ENCODE measurements around the gene YJU2. TPM values are rescaled to one million over a fixed set of nuclear protein-coding genes. Genes with fewer than 3 reads are reported as not detected.
"Not testable (repeated sequence)": the region's sequence is repeated elsewhere in the genome, so short reads cannot be mapped to it uniquely, and the experiment has no call there.

Gene YJU2
- polyA plus RNA-seq (ENCODE audit: insufficient read length in 4 of 4): 10 to 100 TPM; 16.9 to 23.9 (median 20.1) TPM

DNA sequence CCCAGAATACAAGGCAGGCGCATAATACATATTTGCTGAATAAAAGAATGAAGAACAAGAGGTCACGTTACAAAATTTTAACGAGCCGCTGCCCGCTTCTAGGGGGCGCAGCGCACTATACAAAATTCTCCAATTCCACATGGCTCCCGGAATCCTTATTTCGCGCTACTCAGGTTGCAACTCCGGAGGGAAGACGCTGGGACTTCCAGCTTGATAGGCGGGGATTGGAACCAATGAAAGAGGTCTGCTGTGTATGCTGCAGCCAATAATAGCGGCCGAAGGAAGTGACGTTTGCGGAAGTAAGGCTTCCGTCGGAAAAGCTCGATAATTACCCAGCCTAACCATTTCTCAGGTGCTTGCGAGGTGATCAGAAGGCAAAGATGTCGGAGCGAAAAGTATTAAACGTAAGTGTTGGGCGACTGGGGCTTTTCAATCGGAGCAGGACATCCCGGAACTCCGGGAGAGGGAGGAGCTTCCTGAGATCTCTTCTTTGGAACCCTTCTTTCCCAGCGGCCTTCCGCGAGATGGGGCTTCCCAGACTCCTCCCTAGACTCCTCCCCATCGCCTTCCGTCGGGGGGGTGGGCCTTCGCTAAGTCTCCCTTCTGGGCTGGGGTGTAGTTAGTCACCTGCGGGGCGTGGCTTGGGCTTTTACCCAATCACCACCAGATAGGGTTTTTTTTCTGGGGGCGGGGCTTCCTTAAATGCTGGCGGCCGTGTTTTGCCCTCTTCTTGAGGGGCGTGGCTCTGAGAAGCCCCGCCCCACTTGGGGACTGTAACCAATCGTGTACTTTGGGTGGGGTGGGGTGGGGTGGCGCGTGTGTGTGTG, at the start of gene YJU2:
YJU2 (plus strand) TSS at position 314 of the 827 bp plus-strand sequence; CDS start at position 381, 67 bp downstream.
- peak; percentile 98 to 99 (median 98) for DNase-seq (ENCODE audit: low read depth in 4 of 4, low spot score in 3 of 4)

DNA sequence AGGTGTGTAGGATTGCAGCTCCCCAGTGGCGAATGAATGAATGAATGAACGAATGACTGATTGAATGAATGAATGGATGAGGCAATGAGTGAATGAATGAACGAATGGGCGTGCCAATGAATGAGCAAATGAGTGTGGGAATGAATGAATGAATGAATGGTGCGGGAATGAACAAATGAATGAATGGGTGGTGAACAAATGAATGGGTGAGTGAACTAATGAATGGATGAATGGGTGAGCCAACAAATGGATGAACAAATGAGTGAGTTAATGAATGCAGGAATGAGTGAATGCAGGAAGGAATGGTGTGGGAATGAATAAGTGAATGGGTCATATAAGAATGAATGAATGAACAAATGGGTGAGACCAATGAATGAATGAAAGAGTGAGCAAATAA, 49.7 kb upstream of the YJU2 start:
- no peak for DNase-seq (ENCODE audit: low read depth in 4 of 4, low spot score in 3 of 4)

- no peak for DNase-seq (ENCODE audit: low read depth in 4 of 4, low spot score in 3 of 4)
Measured at GRCh38 chr19:4197625-4198466, 49.0 kb upstream of the YJU2 start.

DNA sequence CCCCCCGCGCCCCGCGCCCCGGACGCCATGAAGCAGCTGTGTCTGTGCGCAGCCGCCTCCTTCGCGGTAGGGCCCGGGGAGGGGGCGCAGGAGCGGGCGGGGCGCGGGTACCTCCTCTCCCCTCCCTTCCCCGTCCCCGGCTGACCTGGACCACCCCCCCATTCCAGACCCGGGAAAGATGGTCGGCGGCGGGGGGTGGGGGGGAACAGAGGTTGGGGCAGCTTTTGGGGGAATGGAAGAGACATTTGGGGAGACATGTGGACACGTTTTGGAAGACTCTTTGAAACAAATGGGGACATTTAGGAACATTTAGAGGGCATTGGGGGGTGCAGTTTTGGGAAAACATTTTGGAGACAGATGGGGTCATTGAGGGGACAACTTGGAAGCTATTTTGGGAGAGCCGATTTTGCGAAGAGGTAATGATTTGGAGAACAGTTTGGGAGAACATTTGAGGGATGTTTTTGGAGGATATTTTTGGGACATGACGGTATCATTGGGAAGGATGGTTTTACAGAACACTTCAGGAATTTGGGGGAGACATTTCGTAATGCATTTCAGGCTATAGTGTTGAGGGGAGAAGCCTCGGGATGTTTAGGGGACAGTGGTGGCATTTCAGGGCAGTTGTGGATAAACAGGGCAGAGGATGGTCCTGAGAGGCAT, 48.3 kb upstream of the YJU2 start:
- no peak for DNase-seq (ENCODE audit: low read depth in 4 of 4, low spot score in 3 of 4)

DNA sequence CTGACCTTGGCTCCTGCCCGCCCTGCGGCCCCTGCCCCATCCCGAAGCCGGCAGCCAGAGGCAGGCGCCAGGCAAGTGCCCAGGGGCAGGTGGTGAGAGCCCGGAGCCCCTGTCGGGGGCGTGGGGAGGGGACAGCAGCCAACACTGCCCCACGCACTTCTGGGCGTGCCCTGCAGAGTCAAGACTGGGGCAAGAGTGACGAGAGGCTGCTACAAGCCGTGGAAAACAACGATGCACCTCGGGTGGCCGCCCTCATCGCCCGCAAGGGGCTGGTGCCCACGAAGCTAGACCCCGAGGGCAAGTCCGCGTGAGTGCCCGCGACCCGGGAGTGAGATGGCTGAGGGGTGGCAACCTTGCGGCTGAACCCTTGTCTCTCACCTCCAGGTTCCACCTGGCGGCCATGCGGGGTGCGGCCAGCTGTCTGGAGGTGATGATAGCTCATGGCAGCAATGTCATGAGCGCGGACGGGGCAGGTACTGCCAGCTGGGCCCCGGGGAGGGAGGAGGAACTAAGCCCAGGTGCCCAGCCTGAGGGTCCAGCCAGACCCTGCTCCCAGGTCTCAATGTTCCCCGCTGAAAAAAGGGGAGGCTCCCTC, 47.1 kb upstream of the YJU2 start:
- no peak for DNase-seq (ENCODE audit: low read depth in 4 of 4, low spot score in 3 of 4)

- DNase-seq (ENCODE audit: low read depth in 4 of 4, low spot score in 3 of 4): no peak
Measured at GRCh38 chr19:4200940-4201542, 45.8 kb upstream of the YJU2 start.

DNA sequence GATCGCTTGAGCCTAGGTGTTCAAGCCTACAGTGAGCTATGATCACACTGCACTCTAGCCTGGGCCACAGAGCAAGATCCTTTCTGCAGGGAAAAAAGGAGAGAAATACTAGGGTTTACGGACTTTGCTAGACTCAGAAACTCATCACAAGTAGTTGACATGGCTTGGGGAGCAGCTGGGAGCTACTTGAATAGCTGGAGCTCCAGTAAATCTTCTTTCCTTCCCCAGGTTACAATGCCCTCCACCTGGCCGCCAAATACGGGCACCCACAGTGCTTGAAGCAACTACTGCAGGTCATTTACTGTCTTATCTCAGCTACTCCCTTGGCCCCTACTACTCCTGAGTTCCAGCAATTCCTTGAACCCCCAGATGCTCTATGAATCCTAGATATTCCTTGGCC, 45.1 kb upstream of the YJU2 start:
- no peak for DNase-seq (ENCODE audit: low read depth in 4 of 4, low spot score in 3 of 4)

GRCh38 chr19:4206818-4207484, 39.9 kb upstream of the YJU2 start:
- DNase-seq (ENCODE audit: low read depth in 4 of 4, low spot score in 3 of 4): no peak

- DNase-seq (ENCODE audit: low read depth in 4 of 4, low spot score in 3 of 4): no peak
Measured at GRCh38 chr19:4208385-4209094, 38.3 kb upstream of the YJU2 start.

DNA sequence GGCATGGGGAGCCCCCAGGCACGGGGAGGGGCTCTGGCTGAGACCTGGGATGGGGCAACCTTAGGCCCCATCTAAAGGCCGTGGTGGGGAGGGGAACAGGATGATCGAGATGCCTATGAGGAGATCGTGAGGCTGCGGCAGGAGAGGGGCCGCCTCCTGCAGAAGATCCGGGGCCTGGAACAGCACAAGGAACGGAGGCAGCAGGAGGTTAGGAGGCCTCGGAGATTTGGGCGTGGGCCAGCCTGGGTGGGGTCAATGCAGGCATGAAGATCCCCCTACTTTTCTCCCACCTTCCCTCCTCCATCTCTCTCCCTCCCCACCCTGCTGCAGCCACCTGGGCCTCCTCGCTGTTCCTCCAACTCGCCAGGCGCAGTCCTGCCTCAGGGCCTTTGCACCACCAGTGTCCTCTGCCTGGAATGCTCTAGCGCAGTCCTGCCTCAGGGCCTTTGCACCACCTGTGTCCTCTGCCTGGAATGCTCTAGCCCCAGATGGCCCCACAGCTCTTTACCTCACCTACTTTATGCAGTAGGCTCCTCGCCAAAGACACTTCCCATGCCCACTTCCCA, 36.6 kb upstream of the YJU2 start:
- no peak for DNase-seq (ENCODE audit: low read depth in 4 of 4, low spot score in 3 of 4)

GRCh38 chr19:4213116-4213515, 33.8 kb upstream of the YJU2 start:
- no peak for DNase-seq (ENCODE audit: low read depth in 4 of 4, low spot score in 3 of 4)

DNA sequence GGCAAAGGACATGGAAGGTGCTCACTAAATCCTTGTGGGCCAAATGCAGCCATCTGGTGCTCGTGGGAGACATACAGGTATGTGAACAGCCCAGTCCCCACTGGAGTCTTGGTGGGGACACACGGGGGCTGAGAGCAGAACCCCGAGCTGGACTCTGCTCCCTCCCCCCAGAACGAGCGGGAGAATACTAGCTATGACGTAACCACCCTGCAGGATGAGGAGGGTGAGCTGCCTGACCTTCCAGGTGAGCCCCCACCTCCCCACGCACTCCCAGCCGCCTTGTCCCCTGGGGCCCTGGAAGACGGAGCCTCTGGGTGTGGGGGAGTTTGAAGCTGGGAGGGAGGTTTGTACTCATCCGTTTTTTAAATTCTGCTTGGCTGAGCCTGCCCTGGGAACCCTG, 31.1 kb upstream of the YJU2 start:
- no peak for DNase-seq (ENCODE audit: low read depth in 4 of 4, low spot score in 3 of 4)

DNA sequence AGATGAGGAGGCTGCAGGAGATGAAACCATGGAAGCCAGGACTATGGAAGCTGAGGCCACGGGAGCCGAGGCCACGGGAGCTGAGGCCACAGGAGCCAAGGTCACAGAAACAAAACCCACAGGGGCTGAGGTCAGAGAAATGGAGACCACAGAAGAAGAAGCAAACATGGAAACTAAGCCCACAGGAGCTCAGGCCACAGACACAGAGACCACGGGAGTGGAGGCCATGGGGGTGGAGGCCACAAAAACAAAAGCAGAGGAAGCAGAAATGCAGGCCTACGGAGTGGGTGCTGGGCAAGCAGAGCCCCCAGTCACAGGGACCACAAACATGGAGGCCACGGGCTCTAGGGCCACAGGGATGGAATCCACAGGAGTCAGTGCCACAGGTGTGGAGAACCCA, 30.0 kb upstream of the YJU2 start:
- no peak for DNase-seq (ENCODE audit: low read depth in 4 of 4, low spot score in 3 of 4)

DNA sequence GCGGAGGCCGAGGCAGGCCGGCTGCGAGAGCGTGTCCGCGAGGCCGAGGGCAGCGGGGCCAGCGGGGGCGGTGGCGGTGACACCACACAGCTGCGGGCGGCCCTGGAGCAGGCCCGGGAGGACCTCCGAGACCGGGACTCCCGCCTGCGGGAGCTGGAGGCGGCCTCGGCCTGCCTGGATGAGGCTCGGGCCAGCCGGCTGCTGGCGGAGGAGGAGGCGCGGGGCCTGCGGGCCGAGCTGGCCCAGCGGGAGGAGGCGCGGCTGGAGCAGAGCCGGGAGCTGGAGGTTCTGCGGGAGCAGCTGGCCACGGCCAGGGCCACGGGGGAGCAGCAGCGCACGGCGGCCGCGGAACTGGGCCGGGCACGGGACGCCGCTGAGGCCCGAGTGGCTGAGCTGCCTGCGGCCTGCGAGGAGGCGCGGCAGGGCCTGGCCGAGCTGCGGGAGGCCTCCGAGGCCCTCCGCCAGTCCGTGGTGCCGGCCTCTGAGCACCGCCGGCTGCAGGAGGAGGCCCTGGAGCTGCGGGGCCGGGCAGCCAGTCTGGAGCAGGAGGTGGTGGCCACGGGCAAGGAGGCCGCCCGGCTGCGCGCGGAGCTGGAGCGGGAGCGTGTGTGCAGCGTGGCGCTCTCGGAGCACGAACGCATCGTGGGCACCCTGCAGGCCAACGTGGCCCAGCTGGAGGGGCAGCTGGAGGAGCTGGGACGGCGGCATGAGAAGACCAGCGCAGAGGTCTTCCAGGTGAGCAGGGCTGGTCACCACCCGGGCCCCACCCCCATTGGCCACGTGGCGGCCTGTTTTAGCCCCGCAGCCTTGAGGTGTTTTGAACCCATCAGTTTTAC, 29.2 kb upstream of the YJU2 start:
- DNase-seq (ENCODE audit: low read depth in 4 of 4, low spot score in 3 of 4): no peak

GRCh38 chr19:4218523-4218922, 28.4 kb upstream of the YJU2 start:
- DNase-seq (ENCODE audit: low read depth in 4 of 4, low spot score in 3 of 4): not testable (repeated sequence)

GRCh38 chr19:4220188-4220587, 26.7 kb upstream of the YJU2 start:
- no peak for DNase-seq (ENCODE audit: low read depth in 4 of 4, low spot score in 3 of 4)

GRCh38 chr19:4224470-4224869, 22.4 kb upstream of the YJU2 start:
- no peak for DNase-seq (ENCODE audit: low read depth in 4 of 4, low spot score in 3 of 4)

DNA sequence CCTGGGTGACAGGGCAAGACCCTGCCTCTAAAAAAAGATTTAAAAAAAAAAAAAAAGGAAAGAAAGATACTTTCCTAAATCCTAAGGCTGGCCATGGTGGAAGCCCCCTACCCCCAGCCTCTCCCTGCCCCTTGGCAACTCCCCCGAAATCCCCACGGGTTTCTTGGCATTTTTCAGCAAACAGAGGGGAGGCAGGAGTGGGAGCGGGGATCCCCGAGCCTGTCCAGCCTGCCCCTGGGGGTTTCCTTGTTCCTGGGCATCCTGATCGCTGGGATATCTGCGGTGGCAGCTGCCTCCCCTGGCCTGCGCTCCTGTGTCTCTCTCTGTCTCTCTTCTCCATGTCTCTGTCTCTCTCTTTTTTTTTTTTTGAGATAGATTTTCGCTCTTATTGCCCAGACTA, 21.0 kb upstream of the YJU2 start:
- no peak for DNase-seq (ENCODE audit: low read depth in 4 of 4, low spot score in 3 of 4)
